Tibial nerve (tissue), 4 donors: ENCODE measurements around the gene ELMO1.

Experiments
- EP300 ChIP-seq, 2 donors: sonication (generic); formaldehyde crosslinking; IDR thresholded peaks; one replicate each; pipeline ENCODE4 v1.6.1; 2017; ENCODE audit warnings: antibody characterized with exemption in 2 of 2, mild to moderate bottlenecking in 1 of 2
- POLR2A ChIP-seq, 2 donors: fragments of 450-650 bp; IDR thresholded peaks; one replicate each; pipeline ENCODE4 v1.6.1; 2017; ENCODE audit warnings: antibody characterized with exemption in 2 of 2, mild to moderate bottlenecking in 2 of 2, moderate library complexity in 2 of 2
- TF ChIP-seq, protein P1 (sequence below), 5 experiments: fragments of 200-600 bp in 3 of 5; fragments of 450-650 bp in 2 of 5; sonication (generic) in 3 of 5; IDR thresholded peaks; one replicate each; pipeline ENCODE4 v1.5.1; 2016 to 2019; ENCODE audit warnings: antibody characterized with exemption in 5 of 5, mild to moderate bottlenecking in 3 of 5, moderate library complexity in 2 of 5

GRCh38 chr7:36925691-36926090 is 523.0 kb downstream of the ELMO1 start:
- TF ChIP-seq, protein P1, sequence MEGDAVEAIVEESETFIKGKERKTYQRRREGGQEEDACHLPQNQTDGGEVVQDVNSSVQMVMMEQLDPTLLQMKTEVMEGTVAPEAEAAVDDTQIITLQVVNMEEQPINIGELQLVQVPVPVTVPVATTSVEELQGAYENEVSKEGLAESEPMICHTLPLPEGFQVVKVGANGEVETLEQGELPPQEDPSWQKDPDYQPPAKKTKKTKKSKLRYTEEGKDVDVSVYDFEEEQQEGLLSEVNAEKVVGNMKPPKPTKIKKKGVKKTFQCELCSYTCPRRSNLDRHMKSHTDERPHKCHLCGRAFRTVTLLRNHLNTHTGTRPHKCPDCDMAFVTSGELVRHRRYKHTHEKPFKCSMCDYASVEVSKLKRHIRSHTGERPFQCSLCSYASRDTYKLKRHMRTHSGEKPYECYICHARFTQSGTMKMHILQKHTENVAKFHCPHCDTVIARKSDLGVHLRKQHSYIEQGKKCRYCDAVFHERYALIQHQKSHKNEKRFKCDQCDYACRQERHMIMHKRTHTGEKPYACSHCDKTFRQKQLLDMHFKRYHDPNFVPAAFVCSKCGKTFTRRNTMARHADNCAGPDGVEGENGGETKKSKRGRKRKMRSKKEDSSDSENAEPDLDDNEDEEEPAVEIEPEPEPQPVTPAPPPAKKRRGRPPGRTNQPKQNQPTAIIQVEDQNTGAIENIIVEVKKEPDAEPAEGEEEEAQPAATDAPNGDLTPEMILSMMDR (IDR thresholded peaks at IDR 0.05): no peak
- TF ChIP-seq POLR2A (IDR thresholded peaks at IDR 0.05) (no peak), EP300 (IDR thresholded peaks at IDR 0.05) (no peak)
